PC-3 (cell line): Measurements from ENCODE around the gene FA2H. TPM values are rescaled to one million over a fixed set of nuclear protein-coding genes. Genes with fewer than 3 reads are reported as not detected.

Source experiments
- ATAC-seq: fragments of 200-7000 bp; cut with Tn5 transposase; 2 replicates; pipeline ENCODE4 v1.9.1; 2020; ENCODE audit warnings: mild to moderate bottlenecking, moderate library complexity
- BruUV-seq: library from RNA; stranded (reverse); fragments of 400-500 nt; replicated peaks from 2 replicates; lab custom pipeline; 2021; lab: Mats Ljungman, UMichigan
- CTCF ChIA-PET: fragments of 300-600 bp; sonication (Branson Sonifier 250); formaldehyde crosslinking; loops from one replicate; lab custom pipeline; 2022; ENCODE audit warnings: antibody characterized with exemption; lab: Charles Lee
- POLR2A ChIA-PET: fragments of 300-600 bp; sonication (Branson Sonifier 250); formaldehyde crosslinking; loops from one replicate; lab custom pipeline; 2022; ENCODE audit warnings: antibody characterized with exemption; ENCODE audit not compliant: unreplicated experiment; lab: Charles Lee
- DNase-seq: peaks from one replicate; pipeline ENCODE4 v3.0.0-alpha.2; 2015
- H2AFZ ChIP-seq: fragments of 300-600 bp; sonication (generic); 2 replicates; pipeline ENCODE4 v1.6.0; 2016; ENCODE audit warnings: antibody characterized with exemption, low read length
- H3F3A ChIP-seq: fragments of 300-600 bp; sonication (generic); one replicate; pipeline ENCODE4 v1.6.0; 2017; ENCODE audit warnings: antibody characterized with exemption, low read length, control low read depth, mild to moderate bottlenecking; ENCODE audit not compliant: unreplicated experiment
- H3K27ac ChIP-seq: fragments of 300-600 bp; sonication (generic); 2 replicates; pipeline ENCODE4 v1.5.1; 2016; ENCODE audit warnings: mild to moderate bottlenecking, low read length
- H3K27me3 ChIP-seq: fragments of 300-600 bp; sonication (generic); 2 replicates; pipeline ENCODE4 v1.6.1; 2016; ENCODE audit warnings: low read length, mixed read lengths
- H3K36me3 ChIP-seq: fragments of 300-600 bp; sonication (generic); 2 replicates; pipeline ENCODE4 v1.6.1; 2016; ENCODE audit warnings: low read depth, mixed run types, low read length, mixed read lengths
- H3K4me1 ChIP-seq: fragments of 300-600 bp; sonication (generic); 2 replicates; pipeline ENCODE4 v1.5.1; 2016; ENCODE audit warnings: low read length; ENCODE audit not compliant: insufficient read depth
- H3K4me2 ChIP-seq: fragments of 300-600 bp; sonication (generic); 2 replicates; pipeline ENCODE4 v1.6.0; 2016; ENCODE audit warnings: low read length
- H3K4me3 ChIP-seq: fragments of 300-600 bp; sonication (generic); 2 replicates; pipeline ENCODE4 v1.5.1; 2016; ENCODE audit warnings: mild to moderate bottlenecking, low read length, mixed read lengths
- H3K79me2 ChIP-seq: fragments of 300-600 bp; sonication (generic); 2 replicates; pipeline ENCODE4 v1.6.1; 2017; ENCODE audit warnings: low read length, mixed read lengths
- H3K9ac ChIP-seq: fragments of 300-600 bp; sonication (generic); 2 replicates; pipeline ENCODE4 v1.6.0; 2016; ENCODE audit warnings: mild to moderate bottlenecking, low read length
- H3K9me2 ChIP-seq: fragments of 300-600 bp; sonication (generic); replicated peaks from 2 replicates; pipeline ENCODE4 v1.6.1; 2016; ENCODE audit warnings: mixed run types, low read length, mixed read lengths
- H3K9me3 ChIP-seq: fragments of 300-600 bp; sonication (generic); 2 replicates; pipeline ENCODE4 v1.6.1; 2016; ENCODE audit warnings: low read length, mixed read lengths
- H4K20me1 ChIP-seq: fragments of 300-600 bp; sonication (generic); 2 replicates; pipeline ENCODE4 v1.6.1; 2016; ENCODE audit warnings: low read length, mixed read lengths
- CTCF ChIP-seq: fragments of 300-600 bp; sonication (generic); conservative IDR thresholded peaks from 2 replicates; pipeline ENCODE4 v1.5.1; 2017; ENCODE audit warnings: antibody characterized with exemption, low read depth, mild to moderate bottlenecking, low read length
- EZH2 ChIP-seq: fragments of 300-600 bp; sonication (generic); IDR thresholded peaks from one replicate; pipeline ENCODE4 v1.6.1; 2017; ENCODE audit warnings: antibody characterized with exemption, mild to moderate bottlenecking, low read length; ENCODE audit not compliant: unreplicated experiment
- EZH2phosphoT487 ChIP-seq: fragments of 300-600 bp; sonication (generic); IDR thresholded peaks from 2 replicates; pipeline ENCODE4 v1.6.1; 2018; ENCODE audit warnings: mild to moderate bottlenecking, antibody characterized with exemption, low read length, borderline replicate concordance
- intact Hi-C: fragments of 100-400 bp; cut with micrococcal nuclease; formaldehyde crosslinking; loops from 2 replicates; pipeline ENCODE4 v1.9.0; 2023
- total RNA-seq: library from RNA; depleted of rRNA; stranded (reverse); fragments of >200 nt; gene quantifications from 2 replicates; pipeline ENCODE4 v1.2.3, GENCODE V29; 2014

FA2H gene
- total RNA-seq, 1 experiment from 2014 or later: 3.9 TPM

GRCh38 chr16:74695450-74696422 is 78.9 kb downstream of the FA2H start:
- BruUV-seq: no TSS peak
- Histone ChIP-seq H3K4me1 (peaks cover 17% of the 10 kb centered on the region), H3K36me3 (no peaks in the 10 kb centered on the region; the same call in none of the 2 replicates), H3K9me3 (no peaks in the 10 kb centered on the region), H3K4me3 (no peak overlapping the region), H3K27ac (no peak overlapping the region), H3K27me3 (no peaks in the 10 kb centered on the region), H3K79me2 (peaks cover 30% of the 10 kb centered on the region), H3K9me2 (no peaks in the 10 kb centered on the region), H3F3A (no peaks in the 10 kb centered on the region), H3K4me2 (no peak overlapping the region), H2AFZ (no peak overlapping the region), H4K20me1 (no peaks in the 10 kb centered on the region), H3K9ac (no peak overlapping the region)
- ChIA-PET CTCF (no interaction called here), POLR2A (no interaction called here)
- DNase-seq (peak; percentile 57), ATAC-seq (peak; percentile 40; the same call in 1 of the 2 replicates)
- intact Hi-C loops: no loop called here
- TF ChIP-seq EZH2phosphoT487 (no peak), CTCF (no peak), EZH2 (no peak)

- Histone ChIP-seq H3K4me2 (no peak overlapping the region), H2AFZ (no peak overlapping the region), H3K9ac (no peak overlapping the region), H3K4me1 (no peaks in the 10 kb centered on the region), H3K27ac (no peak overlapping the region), H3K9me3 (no peaks in the 10 kb centered on the region), H3K79me2 (no peaks in the 10 kb centered on the region), H3F3A (no peaks in the 10 kb centered on the region), H3K4me3 (no peak overlapping the region), H3K9me2 (no peaks in the 10 kb centered on the region), H4K20me1 (no peaks in the 10 kb centered on the region), H3K36me3 (no peaks in the 10 kb centered on the region; the same call in none of the 2 replicates), H3K27me3 (no peaks in the 10 kb centered on the region)
- ChIA-PET POLR2A (no interaction called here), CTCF (no interaction called here)
- intact Hi-C loops: no loop called here
- no TSS peak for BruUV-seq
- ATAC-seq (no peak), DNase-seq (no peak)
- no peak for TF ChIP-seq EZH2
- no peak for TF ChIP-seq CTCF
- no peak for TF ChIP-seq EZH2phosphoT487
Observed at GRCh38 chr16:74691093-74691855, 83.3 kb downstream of the FA2H start.
